Measurements from ENCODE around the gene OGFOD3. TPM values are rescaled to one million over a fixed set of nuclear protein-coding genes. Genes with fewer than 3 reads are reported as not detected.

The OGFOD3 gene
- polyA plus RNA-seq, 3 donors from 2014 or later: 29.3 to 43.5 (median 39.8) TPM

DNA sequence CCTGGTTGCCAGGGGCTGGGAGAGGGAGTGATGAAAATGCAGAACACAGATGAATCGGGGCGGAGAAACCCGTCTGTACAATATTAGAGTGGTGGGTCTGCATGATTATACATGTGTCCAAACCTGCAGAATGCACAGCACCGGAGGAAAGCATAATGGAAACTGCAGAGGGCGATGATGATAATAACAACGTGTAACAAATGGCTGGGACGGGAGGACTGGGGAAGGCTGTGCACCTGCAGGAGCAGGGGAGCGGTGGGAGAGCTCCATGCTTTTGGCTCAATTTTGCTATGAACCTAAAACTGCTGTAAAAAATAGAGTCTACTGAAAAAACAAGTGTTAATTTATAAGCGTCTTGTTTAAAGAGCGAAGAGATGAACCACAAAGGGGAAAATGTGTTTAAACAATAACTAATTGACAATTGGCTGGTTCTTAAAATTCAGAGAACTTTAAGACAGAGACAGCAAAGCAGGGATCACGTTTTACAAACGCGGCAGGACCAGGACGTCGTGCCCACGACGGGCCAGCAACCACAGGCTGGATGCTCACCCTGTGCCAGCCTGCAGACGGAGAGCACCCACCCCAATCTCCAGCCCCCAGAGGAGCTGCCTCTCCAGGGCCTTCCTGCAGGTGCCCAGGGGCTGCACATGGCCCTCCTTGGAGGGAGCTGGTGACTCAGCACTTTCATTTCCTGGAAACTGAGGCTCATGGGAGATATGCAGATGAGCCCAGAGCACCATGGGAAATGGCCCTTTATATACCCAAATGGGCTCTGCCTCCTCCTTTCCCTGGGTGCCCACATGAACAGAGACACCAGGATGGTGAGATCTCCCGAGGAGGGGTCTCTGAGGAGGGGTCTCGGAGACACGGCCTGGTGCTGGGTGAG is 59.7 kb downstream of the OGFOD3 start, which contains the start of gene TEX19:
TSS of gene TEX19 (plus strand) at position 783 of the 886 bp plus-strand sequence. CDS start 2,904 bp downstream, outside the sequence.
- no peak for DNase-seq
- Mint-ChIP-seq H3K4me1 (peaks cover 2 to 9% of the 10 kb centered on the region in 2 donors), H3K4me3 (peak within 1 kb of the TSS in 1 of 5 donors; percentile 14), H3K36me3 (no peaks in the 10 kb centered on the region), H3K27me3 (ENCODE audit: low read depth in 3 of 3) (peaks cover 0 to 3% (median 1%) of the 10 kb centered on the region in 3 donors), H3K9me3 (no peaks in the 10 kb centered on the region), H3K27ac (peak within 1 kb of the TSS in 1 of 6 donors; percentile 21)

DNA sequence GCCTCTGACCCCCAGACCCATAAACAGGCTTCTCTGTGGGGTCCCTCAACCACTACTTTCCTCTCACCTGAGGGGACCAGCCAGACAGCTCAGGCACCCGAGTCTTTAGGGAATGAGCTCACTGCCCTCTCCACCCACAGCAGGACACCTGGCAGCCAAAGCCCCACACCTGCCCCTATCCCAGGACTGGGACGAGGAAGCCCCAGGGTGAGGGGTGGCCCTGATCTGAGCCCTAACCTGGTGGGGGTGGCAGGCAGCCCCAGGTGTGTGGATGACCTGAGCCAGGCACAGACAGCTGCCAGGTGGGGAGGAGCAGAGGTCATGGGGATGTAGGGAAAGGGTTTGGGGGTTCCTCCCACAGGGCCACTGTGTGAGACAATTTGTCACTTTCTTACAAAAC is 61.0 kb downstream of the OGFOD3 start:
- Mint-ChIP-seq H3K27me3 (ENCODE audit: low read depth in 3 of 3) (peaks cover 0 to 5% (median 3%) of the 10 kb centered on the region in 3 donors), H3K36me3 (no peaks in the 10 kb centered on the region), H3K4me3 (no peak overlapping the region), H3K27ac (no peak overlapping the region), H3K9me3 (no peaks in the 10 kb centered on the region), H3K4me1 (peaks cover 2 to 9% of the 10 kb centered on the region in 2 donors)
- no peak for DNase-seq

DNA sequence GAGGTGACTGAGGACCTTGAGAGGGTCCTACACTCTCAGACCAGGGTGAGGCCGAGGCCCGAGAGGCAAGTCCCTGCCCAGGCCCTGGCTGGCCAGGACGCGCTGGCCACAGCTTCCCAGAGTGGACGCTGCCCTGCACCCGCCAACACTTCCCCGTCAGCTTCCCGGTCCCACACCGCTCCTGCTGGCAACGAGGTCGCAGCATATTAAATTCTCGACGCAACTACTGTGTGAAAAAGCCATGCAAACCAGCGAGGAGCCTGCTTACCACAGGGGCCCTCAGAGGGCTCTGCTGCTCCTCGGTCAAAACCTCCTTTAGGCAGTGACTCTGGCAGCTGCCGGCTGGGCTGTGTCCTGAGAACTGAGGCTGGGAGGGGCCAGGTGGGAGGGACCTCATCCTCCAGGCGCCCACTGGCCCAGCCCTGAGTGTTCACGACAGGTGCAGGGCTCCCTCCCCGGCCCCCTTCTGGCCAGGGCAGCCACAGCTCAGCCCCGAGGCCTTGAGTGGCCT is 61.5 kb downstream of the OGFOD3 start:
- no peak overlapping the region for H3K4me3 Mint-ChIP-seq
- H3K27ac Mint-ChIP-seq: no peak overlapping the region
- H3K9me3 Mint-ChIP-seq: no peaks in the 10 kb centered on the region
- peaks cover 2 to 9% of the 10 kb centered on the region in 2 donors for H3K4me1 Mint-ChIP-seq
- H3K27me3 Mint-ChIP-seq (ENCODE audit: low read depth in 3 of 3): peaks cover 0 to 7% (median 3%) of the 10 kb centered on the region in 3 donors
- H3K36me3 Mint-ChIP-seq: no peaks in the 10 kb centered on the region
- no peak for DNase-seq

DNA sequence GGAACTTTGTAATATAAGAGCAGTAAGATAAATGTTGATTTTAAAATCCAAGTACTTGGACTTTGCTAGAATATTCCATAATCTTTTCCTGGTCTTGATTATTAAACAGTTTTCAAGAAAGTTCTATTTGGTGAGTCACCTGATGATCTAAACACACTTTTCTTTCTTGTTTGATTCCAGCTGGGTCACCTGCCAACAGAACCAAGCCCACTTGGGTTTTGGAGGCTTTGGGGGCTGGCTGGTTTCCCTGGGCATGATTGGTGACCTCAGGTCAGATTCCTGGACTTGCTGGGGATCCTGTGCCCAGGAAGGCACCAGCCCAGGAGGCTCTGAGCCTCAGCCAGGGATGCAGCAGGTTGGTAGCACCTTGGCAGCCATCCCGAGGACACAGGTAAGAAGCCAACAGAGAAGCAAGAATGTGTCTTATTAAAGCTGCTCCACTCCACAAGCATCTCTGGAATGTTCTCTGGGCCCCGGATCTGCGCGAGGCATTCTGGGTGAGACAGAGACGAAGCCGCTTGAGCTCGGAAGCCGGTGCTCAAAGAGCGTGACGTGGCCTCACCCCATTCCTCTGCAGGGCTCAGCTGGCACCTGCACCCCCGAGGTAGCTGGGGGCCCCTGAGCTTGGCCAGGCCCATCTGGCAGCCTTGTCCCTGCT is 62.5 kb downstream of the OGFOD3 start:
- Mint-ChIP-seq H3K4me1 (peaks cover 2 to 9% of the 10 kb centered on the region in 2 donors), H3K9me3 (no peaks in the 10 kb centered on the region), H3K4me3 (no peak overlapping the region), H3K27me3 (ENCODE audit: low read depth in 3 of 3) (peaks cover 0 to 7% (median 3%) of the 10 kb centered on the region in 3 donors), H3K36me3 (no peaks in the 10 kb centered on the region), H3K27ac (no peak overlapping the region)
- DNase-seq: no peak

DNA sequence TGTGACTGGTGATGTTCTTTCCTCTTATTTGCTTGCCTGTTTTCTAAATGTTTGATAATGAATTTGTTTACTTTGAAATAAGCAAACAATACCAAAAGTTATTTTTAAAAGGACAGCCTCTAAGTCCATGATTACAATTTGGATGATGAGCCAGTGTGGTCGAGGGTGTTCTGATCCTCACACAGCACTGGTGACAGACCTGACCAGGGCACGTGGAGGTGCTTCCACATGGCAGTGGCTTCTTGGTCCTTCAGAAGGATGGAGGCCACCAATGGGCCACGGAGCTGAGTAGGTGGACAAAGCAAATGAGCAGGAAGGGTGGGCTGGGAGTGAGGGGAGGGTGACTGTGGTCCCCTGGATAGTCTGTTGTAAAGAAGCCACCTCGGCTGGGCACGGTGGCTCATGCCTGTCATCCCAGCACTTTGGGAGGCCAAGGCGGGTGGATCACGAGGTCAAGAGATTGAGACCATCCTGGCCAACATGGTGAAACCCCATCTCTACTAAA is 63.5 kb downstream of the OGFOD3 start:
- Mint-ChIP-seq H3K9me3 (no peaks in the 10 kb centered on the region), H3K27ac (no peak overlapping the region), H3K4me1 (peaks cover 7 to 9% of the 10 kb centered on the region in 2 donors), H3K4me3 (no peak overlapping the region), H3K36me3 (no peaks in the 10 kb centered on the region), H3K27me3 (ENCODE audit: low read depth in 3 of 3) (peaks cover 2 to 7% (median 3%) of the 10 kb centered on the region in 3 donors)
- no peak for DNase-seq

DNA sequence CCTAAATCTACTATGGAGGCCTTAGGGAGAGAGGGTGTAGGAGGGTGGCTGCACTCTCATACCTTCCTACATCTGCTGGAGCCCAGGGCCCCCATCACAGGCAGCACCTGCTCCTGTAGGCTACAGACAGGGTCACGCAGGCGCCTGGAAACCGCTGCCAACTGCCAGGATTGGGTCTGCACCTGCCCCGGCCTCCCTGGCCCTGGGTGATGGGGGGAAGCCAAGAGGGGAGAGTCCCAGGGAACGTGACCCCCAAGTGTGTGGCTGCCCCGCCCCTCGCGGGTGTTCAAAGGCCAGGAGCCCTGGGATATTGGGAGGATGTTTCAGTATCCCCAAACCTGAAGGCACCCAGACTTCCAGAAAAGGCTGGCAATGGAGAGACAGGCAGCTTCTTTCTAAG is 64.9 kb downstream of the OGFOD3 start:
- peaks cover 4 to 5% of the 10 kb centered on the region in 2 donors for H3K4me1 Mint-ChIP-seq
- no peaks in the 10 kb centered on the region for H3K9me3 Mint-ChIP-seq
- peaks cover 2 to 7% (median 6%) of the 10 kb centered on the region in 3 donors for H3K27me3 Mint-ChIP-seq (ENCODE audit: low read depth in 3 of 3)
- DNase-seq: no peak
- no peaks in the 10 kb centered on the region for H3K36me3 Mint-ChIP-seq
- no peak overlapping the region for H3K27ac Mint-ChIP-seq
- H3K4me3 Mint-ChIP-seq: no peak overlapping the region

DNA sequence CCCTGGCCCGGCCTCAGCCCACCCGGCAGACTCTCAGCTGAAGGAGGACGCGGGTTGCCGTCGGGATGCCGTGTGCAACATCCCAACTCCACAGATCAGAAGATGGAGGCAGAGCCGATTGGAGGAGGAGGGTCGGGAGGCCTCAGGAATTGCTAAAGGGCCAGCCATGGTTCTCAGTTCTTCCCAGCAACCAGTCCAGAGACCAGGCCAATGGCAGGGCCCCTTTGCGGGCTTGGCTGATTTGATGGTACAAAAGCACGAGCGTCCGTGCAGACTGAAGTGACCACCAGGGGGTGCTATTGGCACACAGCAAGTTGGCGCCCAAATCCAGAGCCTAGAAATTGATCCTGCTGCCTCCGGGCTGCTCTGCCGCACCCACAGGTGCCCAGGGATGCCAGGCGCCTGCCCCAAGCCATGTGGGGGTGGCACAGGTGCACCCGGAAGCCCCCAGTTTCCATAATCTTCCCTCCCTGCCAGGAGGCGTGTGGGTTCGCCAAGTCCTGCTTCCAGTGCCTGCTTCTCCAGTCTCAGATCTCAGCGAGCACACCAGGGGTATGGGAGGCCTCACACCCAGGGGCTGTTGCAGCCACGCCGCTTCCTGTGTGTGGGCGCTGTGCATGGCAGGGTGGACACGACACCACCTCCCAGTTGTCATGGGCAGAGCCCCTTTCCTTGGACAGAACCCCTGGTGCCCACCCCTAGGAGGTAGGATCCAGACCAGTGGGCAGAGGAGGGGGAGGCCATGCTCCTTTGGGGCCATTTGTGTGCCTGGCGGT is 66.5 kb downstream of the OGFOD3 start:
- Mint-ChIP-seq H3K9me3 (no peaks in the 10 kb centered on the region), H3K27me3 (ENCODE audit: low read depth in 3 of 3) (peaks cover 2 to 6% (median 4%) of the 10 kb centered on the region in 3 donors), H3K36me3 (no peaks in the 10 kb centered on the region), H3K4me3 (no peak overlapping the region), H3K4me1 (peaks cover 0 to 5% of the 10 kb centered on the region in 2 donors), H3K27ac (peak overlapping the region in 1 of 6 donors; percentile 46)
- DNase-seq: peak; percentile 76 to 81 (median 79)

DNA sequence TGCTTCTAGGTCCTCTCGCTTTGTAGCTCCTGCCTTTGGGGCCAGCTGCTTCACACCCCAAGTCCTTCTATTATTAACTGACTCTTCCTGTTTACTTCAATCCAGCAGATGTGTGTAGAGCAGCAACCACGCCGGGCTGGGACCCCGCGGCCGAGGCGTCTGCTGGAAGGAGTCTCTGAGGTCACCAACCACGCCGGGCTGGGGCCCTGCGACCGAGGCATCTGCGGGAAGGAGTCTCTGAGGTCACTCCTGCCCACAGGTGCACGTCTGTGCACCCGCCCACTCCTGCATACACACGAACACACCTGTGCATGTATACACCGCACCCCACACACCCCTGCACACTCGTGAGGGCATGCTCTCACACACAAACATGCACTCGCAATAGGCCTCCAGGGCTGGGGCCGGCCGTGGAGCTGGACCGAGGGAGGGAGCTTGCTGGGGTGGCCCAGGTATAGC is 67.1 kb downstream of the OGFOD3 start:
- peak in 1 of 3 donors; percentile 28 for DNase-seq
- H3K27me3 Mint-ChIP-seq (ENCODE audit: low read depth in 3 of 3): peaks cover 2 to 6% (median 4%) of the 10 kb centered on the region in 3 donors
- H3K27ac Mint-ChIP-seq: peak overlapping the region in 4 of 6 donors; percentile 22 to 48 (median 37)
- H3K4me3 Mint-ChIP-seq: no peak overlapping the region
- H3K4me1 Mint-ChIP-seq: peaks cover 5 to 10% of the 10 kb centered on the region in 2 donors
- H3K9me3 Mint-ChIP-seq: no peaks in the 10 kb centered on the region
- no peaks in the 10 kb centered on the region for H3K36me3 Mint-ChIP-seq

DNA sequence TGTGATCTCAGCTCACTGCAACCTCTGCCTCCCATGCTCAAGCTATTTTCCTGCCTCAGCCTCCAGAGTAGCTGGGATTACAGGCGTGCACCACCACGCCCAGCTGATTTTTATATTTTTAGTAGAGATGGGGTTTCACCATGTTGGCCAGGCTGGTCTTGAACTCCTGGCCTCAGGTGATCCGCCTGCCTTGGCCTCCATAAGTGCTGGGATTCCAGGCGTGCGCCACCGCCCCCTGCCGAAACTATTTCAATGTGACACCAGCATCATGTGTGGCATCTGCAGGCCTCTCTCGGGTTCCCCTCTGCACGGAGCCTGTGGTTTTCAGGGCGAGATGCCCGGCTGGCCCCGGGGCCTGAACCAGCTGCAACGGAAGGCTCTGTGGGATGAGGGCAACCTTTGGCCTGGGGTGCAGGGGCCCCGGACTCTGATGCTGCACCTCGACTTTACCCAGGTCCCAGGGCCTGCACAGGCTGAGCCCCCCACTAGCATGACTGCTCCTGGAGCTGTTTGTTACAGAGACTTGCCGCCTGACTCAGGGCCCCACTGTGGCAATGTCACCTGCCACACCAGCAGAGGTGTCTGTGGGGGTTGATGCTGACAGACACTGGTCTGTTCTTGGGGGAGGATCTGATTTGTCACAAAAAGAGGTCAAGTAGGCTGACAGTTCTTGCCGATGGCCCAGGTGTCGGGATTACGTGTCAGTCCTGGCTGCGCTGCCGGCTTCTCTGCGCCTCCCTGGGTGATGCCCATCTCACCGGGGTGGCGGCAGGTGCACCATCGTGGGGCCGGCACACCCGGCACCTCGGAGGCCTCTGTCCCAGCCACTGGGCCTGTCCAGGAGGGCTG is 68.0 kb downstream of the OGFOD3 start:
- H3K36me3 Mint-ChIP-seq: no peaks in the 10 kb centered on the region
- H3K4me1 Mint-ChIP-seq: peaks cover 7 to 11% of the 10 kb centered on the region in 2 donors
- H3K27me3 Mint-ChIP-seq (ENCODE audit: low read depth in 3 of 3): peaks cover 2 to 6% (median 4%) of the 10 kb centered on the region in 3 donors
- DNase-seq: peak; percentile 49 to 71 (median 52)
- H3K27ac Mint-ChIP-seq: peak overlapping the region; percentile 39 to 71 (median 48)
- H3K9me3 Mint-ChIP-seq: no peaks in the 10 kb centered on the region
- peak overlapping the region in 2 of 5 donors; percentile 9 to 18 for H3K4me3 Mint-ChIP-seq

DNA sequence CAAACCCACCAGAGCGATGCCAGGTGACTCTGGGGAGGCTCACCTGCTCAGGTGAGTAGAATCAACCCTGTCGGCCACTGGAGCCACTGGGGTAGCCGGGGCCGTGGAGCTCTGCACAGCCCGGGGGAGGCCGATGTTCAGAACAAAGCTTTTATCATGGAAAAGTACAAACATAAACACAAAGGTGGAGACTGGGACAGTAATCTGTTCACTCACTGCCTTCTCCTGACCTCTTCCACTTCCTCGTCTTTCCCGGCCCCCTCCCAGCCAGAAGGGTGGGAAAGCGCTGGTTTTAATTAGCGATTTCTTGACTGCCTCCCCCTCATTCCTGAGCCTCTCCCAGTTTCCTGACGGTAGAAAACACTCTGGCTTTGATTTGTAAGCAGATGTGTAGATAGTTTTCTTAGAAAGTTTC is 69.1 kb downstream of the OGFOD3 start:
- Mint-ChIP-seq H3K36me3 (no peaks in the 10 kb centered on the region), H3K27ac (no peak overlapping the region), H3K4me3 (no peak overlapping the region), H3K4me1 (peaks cover 7 to 11% of the 10 kb centered on the region in 2 donors), H3K27me3 (ENCODE audit: low read depth in 3 of 3) (peaks cover 2 to 6% (median 4%) of the 10 kb centered on the region in 3 donors), H3K9me3 (no peaks in the 10 kb centered on the region)
- DNase-seq: no peak

DNA sequence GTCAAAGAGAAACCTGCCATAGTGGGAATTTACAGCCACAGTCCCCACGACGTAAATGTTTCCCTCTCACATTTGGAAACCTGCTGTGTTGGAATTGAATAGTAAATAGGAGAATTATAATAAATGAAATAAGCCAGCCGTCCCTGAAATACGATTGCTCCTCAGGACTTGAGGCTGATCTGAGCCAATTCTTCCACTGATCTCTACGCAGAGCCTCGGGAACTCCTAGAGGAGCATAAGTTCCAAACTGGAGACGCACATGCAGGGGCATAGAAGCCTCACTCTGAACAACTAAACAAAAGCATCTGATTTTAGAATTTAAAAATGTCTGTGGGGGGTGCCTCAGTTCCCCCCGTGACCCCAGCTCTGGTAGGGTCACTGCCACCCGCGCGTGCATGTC is 69.5 kb downstream of the OGFOD3 start:
- H3K9me3 Mint-ChIP-seq: no peaks in the 10 kb centered on the region
- H3K4me1 Mint-ChIP-seq: peaks cover 7 to 11% of the 10 kb centered on the region in 2 donors
- no peak for DNase-seq
- no peak overlapping the region for H3K27ac Mint-ChIP-seq
- H3K36me3 Mint-ChIP-seq: no peaks in the 10 kb centered on the region
- no peak overlapping the region for H3K4me3 Mint-ChIP-seq
- H3K27me3 Mint-ChIP-seq (ENCODE audit: low read depth in 3 of 3): peaks cover 2 to 6% (median 4%) of the 10 kb centered on the region in 3 donors

DNA sequence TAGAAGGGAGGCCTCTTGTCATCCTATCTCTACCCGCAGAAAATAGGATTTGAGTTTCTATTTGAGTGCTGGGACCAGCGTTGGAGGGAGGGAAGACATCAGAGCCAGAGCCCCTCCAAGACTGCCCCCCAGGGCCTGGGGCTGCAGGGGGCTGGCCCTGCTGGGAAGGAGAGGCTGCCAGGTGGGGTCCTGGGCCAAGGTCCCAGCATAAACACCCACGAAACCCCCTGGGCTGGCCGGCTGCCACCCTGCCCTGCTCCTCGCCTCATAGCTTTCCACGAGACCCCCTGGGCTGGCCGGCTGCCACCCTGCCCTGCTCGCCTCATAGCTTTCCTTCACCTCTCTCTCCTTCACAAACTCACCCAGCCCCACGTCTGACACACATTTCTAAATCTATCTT is 70.0 kb downstream of the OGFOD3 start:
- DNase-seq: no peak
- peaks cover 2 to 6% (median 4%) of the 10 kb centered on the region in 3 donors for H3K27me3 Mint-ChIP-seq (ENCODE audit: low read depth in 3 of 3)
- no peaks in the 10 kb centered on the region for H3K9me3 Mint-ChIP-seq
- H3K4me3 Mint-ChIP-seq: no peak overlapping the region
- H3K36me3 Mint-ChIP-seq: no peaks in the 10 kb centered on the region
- H3K27ac Mint-ChIP-seq: no peak overlapping the region
- peaks cover 7 to 11% of the 10 kb centered on the region in 2 donors for H3K4me1 Mint-ChIP-seq

Data from immature natural killer cell (primary cell).